Suprapubic skin (tissue), 4 donors: ENCODE data around the gene CDH4. TPM values are rescaled to one million over a fixed set of nuclear protein-coding genes. Genes with fewer than 3 reads are reported as not detected.

Source experiments
- DNase-seq, 2 donors: peaks; one replicate each; pipeline ENCODE4 v3.0.0-alpha.2; 2019; ENCODE audit warnings: low spot score in 2 of 2
- H3K27ac ChIP-seq: fragments of 200-600 bp; sonication (generic); one replicate; pipeline ENCODE4 v1.5.1; 2019
- H3K27me3 ChIP-seq: fragments of 200-600 bp; sonication (generic); one replicate; pipeline ENCODE4 v1.5.1; 2019
- H3K36me3 ChIP-seq: fragments of 200-600 bp; sonication (generic); one replicate; pipeline ENCODE4 v1.5.1; 2019
- H3K4me1 ChIP-seq: fragments of 200-600 bp; sonication (generic); one replicate; pipeline ENCODE4 v1.5.1; 2019
- H3K4me3 ChIP-seq: fragments of 200-600 bp; sonication (generic); one replicate; pipeline ENCODE4 v1.5.1; 2019; ENCODE audit warnings: mild to moderate bottlenecking
- H3K9me3 ChIP-seq: fragments of 200-600 bp; sonication (generic); one replicate; pipeline ENCODE4 v1.5.1; 2019
- EP300 ChIP-seq: sonication (generic); formaldehyde crosslinking; IDR thresholded peaks from one replicate; pipeline ENCODE4 v1.6.1; 2017; ENCODE audit warnings: antibody characterized with exemption
- POLR2A ChIP-seq, 2 donors: fragments of 450-650 bp; IDR thresholded peaks; one replicate each; pipeline ENCODE4 v1.6.1; 2017; ENCODE audit warnings: antibody characterized with exemption in 2 of 2, mild to moderate bottlenecking in 2 of 2, moderate library complexity in 2 of 2
- POLR2AphosphoS5 ChIP-seq, 3 donors: sonication (generic); formaldehyde crosslinking; IDR thresholded peaks; one replicate each; pipeline ENCODE4 v1.6.1; 2017; ENCODE audit warnings: antibody characterized with exemption in 3 of 3
- WGBS: methylation state at CpG from one replicate; pipeline ENCODE4 v1.1.5; 2018; 5-methylcytosine and 5-hydroxymethylcytosine counted together
- total RNA-seq, 4 donors: library from RNA; depleted of rRNA; stranded (reverse); fragments of >200 nt; gene quantifications; one replicate each; pipeline ENCODE4 v1.1.0, GENCODE V29; 2016
- TF ChIP-seq, protein P1 (sequence below), 2 donors: fragments of 200-600 bp in 1 of 2; fragments of 450-650 bp in 1 of 2; sonication (generic) in 1 of 2; IDR thresholded peaks; one replicate each; pipeline ENCODE4 v1.5.1; 2016 to 2019; ENCODE audit warnings: antibody characterized with exemption in 2 of 2, mild to moderate bottlenecking in 1 of 2, moderate library complexity in 1 of 2

Gene CDH4
- total RNA-seq, 4 donors from 2014 or later: 0.91 to 5.9 (median 2.6) TPM

DNA sequence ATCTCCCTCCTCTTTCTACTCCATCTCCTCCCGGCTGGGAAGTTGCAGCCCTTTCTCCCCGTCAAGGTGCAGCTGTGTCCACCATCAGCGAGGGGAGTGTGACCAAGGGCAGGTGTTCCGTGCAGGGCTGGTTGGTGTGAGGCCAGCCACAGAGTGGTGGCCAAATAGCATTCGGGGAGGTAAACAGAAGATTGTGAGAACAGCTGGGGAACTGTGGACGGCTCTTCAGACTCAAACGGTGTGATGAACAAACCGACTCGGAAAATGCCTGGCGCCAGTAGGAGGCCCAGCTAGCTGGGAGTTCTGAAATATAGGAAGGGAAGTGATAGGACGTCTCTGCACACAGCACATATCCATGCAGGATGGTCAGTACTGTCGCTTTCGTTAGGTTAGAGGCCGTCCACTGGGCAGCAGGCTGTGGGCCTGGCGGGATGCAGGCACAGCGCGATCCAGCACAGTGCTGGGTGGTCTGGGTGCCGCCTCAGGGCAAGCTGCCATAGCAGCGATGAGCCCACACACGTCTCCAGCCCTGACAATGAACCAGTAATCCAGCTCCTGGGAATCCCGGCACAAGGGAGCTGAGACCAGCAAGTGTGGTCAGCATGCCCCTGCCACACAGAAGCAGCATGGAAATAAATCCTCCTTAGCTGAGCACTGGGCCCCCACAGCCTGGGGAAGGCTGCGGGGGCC is 555.6 kb downstream of the CDH4 start:
- no peaks in the 10 kb centered on the region for H3K9me3 ChIP-seq
- no peak for DNase-seq
- peaks cover 20% of the 10 kb centered on the region for H3K4me1 ChIP-seq
- H3K36me3 ChIP-seq: no peaks in the 10 kb centered on the region
- H3K27me3 ChIP-seq: peaks cover 64% of the 10 kb centered on the region
- 74% methylated on average over 20 of the region's 22 CpGs for WGBS
- H3K27ac ChIP-seq: no peak overlapping the region
- TF ChIP-seq EP300 (no peak), POLR2AphosphoS5 (IDR thresholded peaks at IDR 0.05) (no peak), POLR2A (IDR thresholded peaks at IDR 0.05) (no peak)
- TF ChIP-seq, protein P1, sequence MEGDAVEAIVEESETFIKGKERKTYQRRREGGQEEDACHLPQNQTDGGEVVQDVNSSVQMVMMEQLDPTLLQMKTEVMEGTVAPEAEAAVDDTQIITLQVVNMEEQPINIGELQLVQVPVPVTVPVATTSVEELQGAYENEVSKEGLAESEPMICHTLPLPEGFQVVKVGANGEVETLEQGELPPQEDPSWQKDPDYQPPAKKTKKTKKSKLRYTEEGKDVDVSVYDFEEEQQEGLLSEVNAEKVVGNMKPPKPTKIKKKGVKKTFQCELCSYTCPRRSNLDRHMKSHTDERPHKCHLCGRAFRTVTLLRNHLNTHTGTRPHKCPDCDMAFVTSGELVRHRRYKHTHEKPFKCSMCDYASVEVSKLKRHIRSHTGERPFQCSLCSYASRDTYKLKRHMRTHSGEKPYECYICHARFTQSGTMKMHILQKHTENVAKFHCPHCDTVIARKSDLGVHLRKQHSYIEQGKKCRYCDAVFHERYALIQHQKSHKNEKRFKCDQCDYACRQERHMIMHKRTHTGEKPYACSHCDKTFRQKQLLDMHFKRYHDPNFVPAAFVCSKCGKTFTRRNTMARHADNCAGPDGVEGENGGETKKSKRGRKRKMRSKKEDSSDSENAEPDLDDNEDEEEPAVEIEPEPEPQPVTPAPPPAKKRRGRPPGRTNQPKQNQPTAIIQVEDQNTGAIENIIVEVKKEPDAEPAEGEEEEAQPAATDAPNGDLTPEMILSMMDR (IDR thresholded peaks at IDR 0.05): no peak
- H3K4me3 ChIP-seq: no peak overlapping the region

DNA sequence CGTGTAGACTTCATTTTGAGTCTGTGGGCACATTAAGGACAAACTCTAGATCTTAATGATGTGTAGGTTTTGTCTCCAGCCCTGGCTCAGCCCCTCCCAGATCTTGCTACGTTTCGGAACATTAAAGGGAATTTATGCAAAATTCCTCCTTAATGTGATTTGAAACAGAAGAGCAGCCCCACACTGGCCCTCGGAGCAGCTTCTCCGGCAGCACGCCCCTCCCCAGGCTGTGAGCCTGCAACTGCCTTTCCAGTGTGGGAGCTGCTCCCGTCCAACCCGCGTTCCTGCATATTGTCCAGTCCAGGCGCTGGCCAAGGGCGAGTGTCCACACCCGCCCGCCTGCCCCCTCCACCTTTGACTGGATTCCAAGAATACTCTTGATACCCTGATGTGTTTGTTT is 556.4 kb downstream of the CDH4 start:
- Histone ChIP-seq H3K4me3 (no peak overlapping the region), H3K4me1 (peaks cover 16% of the 10 kb centered on the region), H3K27ac (no peak overlapping the region), H3K36me3 (no peaks in the 10 kb centered on the region), H3K27me3 (peaks cover 63% of the 10 kb centered on the region), H3K9me3 (no peaks in the 10 kb centered on the region)
- no peak for DNase-seq
- 54% methylated on average over 13 of the region's 13 CpGs for WGBS
- TF ChIP-seq POLR2AphosphoS5 (IDR thresholded peaks at IDR 0.05): no peak
- TF ChIP-seq EP300: no peak
- TF ChIP-seq, protein P1 (IDR thresholded peaks at IDR 0.05): no peak
- TF ChIP-seq POLR2A (IDR thresholded peaks at IDR 0.05): no peak

DNA sequence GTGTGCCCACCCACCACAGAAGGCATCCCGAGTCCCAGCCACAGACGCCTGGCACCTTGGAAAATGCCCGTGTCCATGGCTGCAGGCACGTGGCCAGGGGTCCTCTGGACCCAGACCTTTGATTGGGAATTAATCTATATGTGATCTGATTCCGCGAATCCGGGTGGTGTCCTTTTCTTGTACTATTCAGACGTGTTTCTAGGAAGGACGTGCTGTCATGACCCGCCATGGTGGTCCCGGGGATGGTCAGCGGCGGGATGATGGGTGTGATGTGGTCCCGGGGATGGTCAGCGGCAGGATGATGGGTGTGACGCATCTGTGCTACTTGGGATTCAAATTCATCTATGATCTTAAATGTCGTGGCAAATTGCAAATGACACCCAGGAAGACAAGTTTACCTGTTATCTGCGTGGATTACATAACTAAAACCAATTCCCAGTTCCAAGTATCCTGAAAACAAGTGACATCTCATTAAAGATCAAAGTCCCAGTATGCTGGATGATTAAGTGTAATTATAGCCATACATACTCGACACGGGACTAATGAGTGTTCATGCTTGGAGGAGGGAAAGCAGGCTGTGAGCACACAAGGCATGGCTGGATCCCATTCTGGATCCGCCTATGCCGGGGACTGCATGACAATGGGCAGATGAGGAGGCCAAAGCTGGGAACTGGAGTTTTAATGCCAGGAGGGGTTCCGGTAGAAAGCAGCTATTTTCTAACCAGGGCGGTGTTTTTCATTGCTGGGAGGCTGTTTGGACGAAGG is 557.1 kb downstream of the CDH4 start:
- Histone ChIP-seq H3K36me3 (no peaks in the 10 kb centered on the region), H3K27ac (no peak overlapping the region), H3K9me3 (no peaks in the 10 kb centered on the region), H3K4me1 (peaks cover 10% of the 10 kb centered on the region), H3K4me3 (no peak overlapping the region), H3K27me3 (peaks cover 65% of the 10 kb centered on the region)
- WGBS: 78% methylated on average over 25 of the region's 25 CpGs
- no peak for DNase-seq
- TF ChIP-seq POLR2A (IDR thresholded peaks at IDR 0.05) (no peak), POLR2AphosphoS5 (IDR thresholded peaks at IDR 0.05) (no peak), EP300 (no peak)
- TF ChIP-seq, protein P1 (IDR thresholded peaks at IDR 0.05): no peak

DNA sequence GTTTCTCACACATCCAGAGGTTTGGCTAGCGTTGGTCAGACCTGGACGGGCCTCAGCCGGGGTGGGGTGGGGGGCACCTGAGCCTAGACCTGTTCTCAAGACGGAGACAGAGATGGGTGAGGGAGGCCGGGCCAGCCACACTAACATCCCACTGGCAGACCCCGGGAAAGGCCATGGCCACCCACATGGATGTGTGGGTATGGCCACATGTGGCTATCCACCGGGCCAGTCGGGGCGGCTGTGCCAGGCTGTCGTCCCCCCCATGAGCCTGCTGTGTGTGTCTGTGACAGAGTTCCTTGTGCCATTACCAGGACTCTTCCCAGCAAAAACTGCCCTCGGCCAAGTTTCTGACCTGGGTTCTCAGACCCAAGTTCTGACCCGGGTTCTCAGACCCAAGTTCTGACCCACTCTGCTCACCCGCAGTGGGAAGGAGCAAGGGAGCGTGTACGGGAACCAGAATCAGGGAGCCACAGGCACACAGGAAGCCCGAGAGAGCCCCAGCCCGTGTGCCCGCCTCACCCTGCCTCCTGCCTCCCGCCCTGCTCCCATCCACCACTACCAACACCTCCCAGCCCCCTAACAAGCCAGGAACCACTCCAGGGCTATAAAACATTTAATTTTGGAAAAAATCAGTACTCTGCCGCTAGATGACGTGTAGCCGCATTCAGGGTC is 558.1 kb downstream of the CDH4 start:
- WGBS: 83% methylated on average over 19 of the region's 22 CpGs
- Histone ChIP-seq H3K9me3 (no peaks in the 10 kb centered on the region), H3K4me1 (peaks cover 6% of the 10 kb centered on the region), H3K4me3 (no peak overlapping the region), H3K27me3 (peaks cover 57% of the 10 kb centered on the region), H3K27ac (no peak overlapping the region), H3K36me3 (no peaks in the 10 kb centered on the region)
- no peak for DNase-seq
- TF ChIP-seq, protein P1 (IDR thresholded peaks at IDR 0.05): no peak
- no peak for TF ChIP-seq POLR2AphosphoS5 (IDR thresholded peaks at IDR 0.05)
- TF ChIP-seq POLR2A (IDR thresholded peaks at IDR 0.05): no peak
- TF ChIP-seq EP300: no peak

DNA sequence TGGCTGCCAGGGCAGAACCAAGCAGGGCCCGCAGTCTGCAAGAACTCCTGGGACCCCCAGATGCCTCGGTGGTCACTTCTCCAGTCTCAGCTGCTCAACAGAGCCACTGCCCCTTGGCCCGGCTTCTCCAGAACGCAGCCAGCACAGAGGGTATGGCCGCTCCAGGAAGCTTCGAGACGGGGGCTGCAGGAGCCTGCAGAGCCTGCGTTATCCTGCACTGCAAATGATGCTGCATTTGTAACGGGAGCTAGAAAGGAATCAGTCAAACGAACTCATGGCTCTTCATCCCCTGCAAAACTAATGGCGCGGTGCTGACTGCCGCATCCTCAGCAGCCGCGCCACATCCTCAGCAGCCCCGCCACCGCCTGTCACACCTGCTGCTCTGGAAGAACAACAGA is 558.7 kb downstream of the CDH4 start:
- peaks cover 6% of the 10 kb centered on the region for H3K4me1 ChIP-seq
- peaks cover 52% of the 10 kb centered on the region for H3K27me3 ChIP-seq
- H3K27ac ChIP-seq: no peak overlapping the region
- H3K9me3 ChIP-seq: no peaks in the 10 kb centered on the region
- WGBS: 83% methylated on average over 16 of the region's 17 CpGs
- H3K4me3 ChIP-seq: no peak overlapping the region
- no peak for DNase-seq
- H3K36me3 ChIP-seq: no peaks in the 10 kb centered on the region
- TF ChIP-seq EP300: no peak
- TF ChIP-seq POLR2AphosphoS5 (IDR thresholded peaks at IDR 0.05): no peak
- TF ChIP-seq, protein P1 (IDR thresholded peaks at IDR 0.05): no peak
- TF ChIP-seq POLR2A (IDR thresholded peaks at IDR 0.05): no peak
